ENCODE data around the gene MRGPRF. TPM values are rescaled to one million over a fixed set of nuclear protein-coding genes. Genes with fewer than 3 reads are reported as not detected.

Gene MRGPRF
- total RNA-seq, 3 donors from 2014 or later = 5.9 to 21.3 (median 12.9) TPM

- H3K27ac ChIP-seq = peak overlapping the region; percentile 36 to 52
- H3K4me1 ChIP-seq = no peaks in the 10 kb centered on the region
- H3K4me3 ChIP-seq = no peak overlapping the region
- no peaks in the 10 kb centered on the region for H3K9me3 ChIP-seq
- TF ChIP-seq, protein P1, sequence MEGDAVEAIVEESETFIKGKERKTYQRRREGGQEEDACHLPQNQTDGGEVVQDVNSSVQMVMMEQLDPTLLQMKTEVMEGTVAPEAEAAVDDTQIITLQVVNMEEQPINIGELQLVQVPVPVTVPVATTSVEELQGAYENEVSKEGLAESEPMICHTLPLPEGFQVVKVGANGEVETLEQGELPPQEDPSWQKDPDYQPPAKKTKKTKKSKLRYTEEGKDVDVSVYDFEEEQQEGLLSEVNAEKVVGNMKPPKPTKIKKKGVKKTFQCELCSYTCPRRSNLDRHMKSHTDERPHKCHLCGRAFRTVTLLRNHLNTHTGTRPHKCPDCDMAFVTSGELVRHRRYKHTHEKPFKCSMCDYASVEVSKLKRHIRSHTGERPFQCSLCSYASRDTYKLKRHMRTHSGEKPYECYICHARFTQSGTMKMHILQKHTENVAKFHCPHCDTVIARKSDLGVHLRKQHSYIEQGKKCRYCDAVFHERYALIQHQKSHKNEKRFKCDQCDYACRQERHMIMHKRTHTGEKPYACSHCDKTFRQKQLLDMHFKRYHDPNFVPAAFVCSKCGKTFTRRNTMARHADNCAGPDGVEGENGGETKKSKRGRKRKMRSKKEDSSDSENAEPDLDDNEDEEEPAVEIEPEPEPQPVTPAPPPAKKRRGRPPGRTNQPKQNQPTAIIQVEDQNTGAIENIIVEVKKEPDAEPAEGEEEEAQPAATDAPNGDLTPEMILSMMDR (IDR thresholded peaks at IDR 0.05) = no peak
- TF ChIP-seq POLR2AphosphoS5 (IDR thresholded peaks at IDR 0.05) = peak in 1 of 3 donors; percentile 54
- no peak for TF ChIP-seq POLR2A (IDR thresholded peaks at IDR 0.05)
- H3K36me3 ChIP-seq = no peaks in the 10 kb centered on the region
- DNase-seq (ENCODE audit: low spot score in 2 of 2) = no peak
- no peaks in the 10 kb centered on the region for H3K27me3 ChIP-seq
- intact Hi-C loops (cut with DNase I; ENCODE audit: low total_unique reads) = no loop called here
These were observed 27.7 kb upstream of the MRGPRF start for GRCh38 chr11:69040581-69041260.

GRCh38 chr11:69040051-69040450, 27.0 kb upstream of the MRGPRF start:
- TF ChIP-seq POLR2AphosphoS5 (IDR thresholded peaks at IDR 0.05) (no peak), POLR2A (IDR thresholded peaks at IDR 0.05) (no peak)
- TF ChIP-seq, protein P1 (IDR thresholded peaks at IDR 0.05) = no peak
- no peak for DNase-seq (ENCODE audit: low spot score in 2 of 2)
- Histone ChIP-seq H3K4me1 (no peaks in the 10 kb centered on the region), H3K27me3 (no peaks in the 10 kb centered on the region), H3K36me3 (no peaks in the 10 kb centered on the region), H3K9me3 (no peaks in the 10 kb centered on the region), H3K4me3 (no peak overlapping the region), H3K27ac (peak overlapping the region in 1 of 2 donors; percentile 15)
- intact Hi-C loops (cut with DNase I; ENCODE audit: low total_unique reads) = no loop called here

GRCh38 chr11:69039501-69039900, 26.5 kb upstream of the MRGPRF start:
- H3K9me3 ChIP-seq = no peaks in the 10 kb centered on the region
- H3K27me3 ChIP-seq = no peaks in the 10 kb centered on the region
- H3K4me1 ChIP-seq = no peaks in the 10 kb centered on the region
- DNase-seq (ENCODE audit: low spot score in 2 of 2) = no peak
- H3K36me3 ChIP-seq = no peaks in the 10 kb centered on the region
- no peak overlapping the region for H3K4me3 ChIP-seq
- no peak for TF ChIP-seq POLR2A (IDR thresholded peaks at IDR 0.05)
- TF ChIP-seq, protein P1 (IDR thresholded peaks at IDR 0.05) = no peak
- intact Hi-C loops (cut with DNase I; ENCODE audit: low total_unique reads) = no loop called here
- H3K27ac ChIP-seq = no peak overlapping the region

- no peaks in the 10 kb centered on the region for H3K27me3 ChIP-seq
- H3K27ac ChIP-seq = no peak overlapping the region
- H3K9me3 ChIP-seq = no peaks in the 10 kb centered on the region
- intact Hi-C loops (cut with DNase I; ENCODE audit: low total_unique reads) = no loop called here
- H3K4me3 ChIP-seq = no peak overlapping the region
- no peak for TF ChIP-seq POLR2AphosphoS5 (IDR thresholded peaks at IDR 0.05)
- TF ChIP-seq POLR2A (IDR thresholded peaks at IDR 0.05) = no peak
- TF ChIP-seq, protein P1 (IDR thresholded peaks at IDR 0.05) = no peak
- H3K36me3 ChIP-seq = no peaks in the 10 kb centered on the region
- no peaks in the 10 kb centered on the region for H3K4me1 ChIP-seq
- no peak for DNase-seq (ENCODE audit: low spot score in 2 of 2)
These were observed 24.5 kb upstream of the MRGPRF start for GRCh38 chr11:69037544-69037943.

DNA sequence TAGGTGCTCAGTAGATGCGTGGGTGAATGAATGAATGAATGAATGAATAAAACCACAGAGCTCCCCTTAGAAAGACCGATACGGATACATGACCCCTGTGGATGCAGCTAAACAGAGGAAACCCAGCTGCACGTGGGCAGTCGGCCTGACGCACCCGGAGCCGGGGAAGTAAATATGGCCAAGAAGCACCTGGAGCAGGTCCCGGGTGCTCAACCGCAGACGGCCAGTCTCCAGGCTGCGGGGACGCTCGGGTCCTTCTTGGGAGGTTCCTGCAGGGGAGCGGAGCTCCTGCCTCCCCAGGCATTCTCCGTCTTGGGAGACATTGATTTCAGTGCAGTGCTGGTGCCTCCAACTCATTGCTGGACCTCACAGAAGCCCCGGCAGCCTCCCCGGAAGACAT, 24.0 kb upstream of the MRGPRF start:
- no peak overlapping the region for H3K27ac ChIP-seq
- H3K9me3 ChIP-seq = no peaks in the 10 kb centered on the region
- TF ChIP-seq POLR2AphosphoS5 (IDR thresholded peaks at IDR 0.05) = no peak
- TF ChIP-seq POLR2A (IDR thresholded peaks at IDR 0.05) = no peak
- TF ChIP-seq, protein P1 (IDR thresholded peaks at IDR 0.05) = no peak
- H3K4me1 ChIP-seq = no peaks in the 10 kb centered on the region
- no peak overlapping the region for H3K4me3 ChIP-seq
- no peaks in the 10 kb centered on the region for H3K36me3 ChIP-seq
- H3K27me3 ChIP-seq = no peaks in the 10 kb centered on the region
- intact Hi-C loops (cut with DNase I; ENCODE audit: low total_unique reads) = no loop called here
- DNase-seq (ENCODE audit: low spot score in 2 of 2) = no peak

Data from breast epithelium (tissue), 4 donors.